Natural killer cell treated with Interleukin-12 subunit alpha and Interleukin-12 subunit beta and Interleukin-15 and Interleukin-18, amount 100 ng/mL, for 72 hours (primary cell): ENCODE measurements around the gene RECQL. TPM values are rescaled to one million over a fixed set of nuclear protein-coding genes. Genes with fewer than 3 reads are reported as not detected.

ENCODE experiments used
- ATAC-seq, 2 donors: fragments of 150-1000 bp; cut with Tn5 transposase in 1 of 2; sonication (Bioruptor Pico), chemical (Tn5 transposase) in 1 of 2; 2 replicates each; pipeline ENCODE4 v1.10.0; 2021
- DNase-seq: peaks from one replicate; pipeline ENCODE4 v3.0.0; 2022; ENCODE audit warnings: low spot score
- H3K27ac Mint-ChIP-seq, 2 donors: 1 replicate in 1 of 2; 2 replicates in 1 of 2; pipeline ENCODE4 v1.8.0; 2022; ENCODE audit warnings: mixed read lengths in 2 of 2, mild to moderate bottlenecking in 1 of 2, moderate library complexity in 1 of 2
- H3K27me3 Mint-ChIP-seq, 2 donors: 1 replicate in 1 of 2; 2 replicates in 1 of 2; pipeline ENCODE4 v1.8.0; 2022; ENCODE audit warnings: mixed read lengths in 2 of 2
- H3K36me3 Mint-ChIP-seq: one replicate; pipeline ENCODE4 v1.8.0; 2022; ENCODE audit warnings: mixed read lengths
- H3K4me1 Mint-ChIP-seq, 2 donors: 1 replicate in 1 of 2; 2 replicates in 1 of 2; pipeline ENCODE4 v1.8.0; 2022; ENCODE audit warnings: low read depth in 2 of 2, mixed read lengths in 2 of 2, mild to moderate bottlenecking in 1 of 2
- H3K4me3 Mint-ChIP-seq: one replicate; pipeline ENCODE4 v1.8.0; 2022; ENCODE audit warnings: mixed read lengths
- H3K9me3 Mint-ChIP-seq: 2 replicates; pipeline ENCODE4 v1.8.0; 2022; ENCODE audit warnings: mixed read lengths
- total RNA-seq, 2 donors: library from RNA; stranded (reverse); gene quantifications; one replicate each; pipeline ENCODE4 v1.2.3, GENCODE V29; 2022

RECQL gene, protein sequence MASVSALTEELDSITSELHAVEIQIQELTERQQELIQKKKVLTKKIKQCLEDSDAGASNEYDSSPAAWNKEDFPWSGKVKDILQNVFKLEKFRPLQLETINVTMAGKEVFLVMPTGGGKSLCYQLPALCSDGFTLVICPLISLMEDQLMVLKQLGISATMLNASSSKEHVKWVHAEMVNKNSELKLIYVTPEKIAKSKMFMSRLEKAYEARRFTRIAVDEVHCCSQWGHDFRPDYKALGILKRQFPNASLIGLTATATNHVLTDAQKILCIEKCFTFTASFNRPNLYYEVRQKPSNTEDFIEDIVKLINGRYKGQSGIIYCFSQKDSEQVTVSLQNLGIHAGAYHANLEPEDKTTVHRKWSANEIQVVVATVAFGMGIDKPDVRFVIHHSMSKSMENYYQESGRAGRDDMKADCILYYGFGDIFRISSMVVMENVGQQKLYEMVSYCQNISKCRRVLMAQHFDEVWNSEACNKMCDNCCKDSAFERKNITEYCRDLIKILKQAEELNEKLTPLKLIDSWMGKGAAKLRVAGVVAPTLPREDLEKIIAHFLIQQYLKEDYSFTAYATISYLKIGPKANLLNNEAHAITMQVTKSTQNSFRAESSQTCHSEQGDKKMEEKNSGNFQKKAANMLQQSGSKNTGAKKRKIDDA
- 10 to 100 TPM; 67.3 to 83.3 TPM for total RNA-seq

DNA sequence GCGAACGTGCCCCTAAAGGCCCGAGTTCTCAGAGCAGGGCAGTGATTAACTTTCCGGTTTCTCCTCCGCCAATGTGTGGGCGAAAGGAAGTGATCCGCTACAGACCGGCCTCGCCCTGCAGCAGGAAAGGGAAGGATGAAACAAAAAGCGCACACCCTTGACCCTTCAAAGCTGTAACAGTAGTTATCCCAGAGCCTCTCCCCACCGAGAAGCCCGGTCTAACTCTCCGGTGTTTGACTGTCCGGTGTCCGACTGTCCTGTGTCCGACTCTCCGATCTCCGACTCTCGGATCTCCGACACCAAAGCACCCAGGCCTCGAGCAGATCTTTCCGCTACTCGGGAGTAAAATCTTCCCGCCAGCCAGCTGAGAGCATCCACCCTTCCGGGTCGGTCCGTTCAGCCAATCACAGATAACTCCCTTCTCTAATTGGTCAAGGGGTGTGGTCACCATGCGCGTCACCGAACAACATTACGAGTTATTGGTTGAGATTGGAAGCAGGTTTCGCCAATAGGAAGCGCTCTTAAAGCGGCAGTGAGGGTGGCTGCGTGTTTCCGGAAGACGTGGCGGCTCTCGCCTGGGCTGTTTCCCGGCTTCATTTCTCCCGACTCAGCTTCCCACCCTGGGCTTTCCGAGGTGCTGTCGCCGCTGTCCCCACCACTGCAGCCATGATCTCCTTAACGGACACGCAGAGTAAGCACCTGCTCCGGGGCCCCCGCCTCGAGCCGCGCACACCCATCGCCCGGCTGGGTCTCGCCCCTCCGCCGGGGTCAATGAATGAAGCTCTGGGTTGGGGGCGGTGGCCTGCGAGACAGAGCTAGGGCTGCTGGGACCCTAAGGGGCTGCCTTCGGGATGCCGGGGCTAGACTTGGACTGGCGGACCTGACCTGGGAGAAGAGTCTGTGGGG is at the start of gene RECQL, which contains the start of gene GOLT1B:
Gene RECQL (minus strand): TSS at position 378 of the 906 bp plus-strand sequence. CDS start 2,065 bp downstream, outside the sequence.
Gene GOLT1B (plus strand): TSS at position 532 of the 906 bp plus-strand sequence. CDS start 135 bp downstream, at position 667.
- H3K9me3 Mint-ChIP-seq, result no peaks in the 10 kb centered on the region
- DNase-seq (peak; percentile 92), ATAC-seq (peak; percentile 98 to 99)
- peaks cover 25 to 28% of the 10 kb centered on the region in 2 donors for H3K4me1 Mint-ChIP-seq
- peaks cover 24% of the 10 kb centered on the region for H3K36me3 Mint-ChIP-seq
- no peaks in the 10 kb centered on the region for H3K27me3 Mint-ChIP-seq
- H3K27ac Mint-ChIP-seq, result no peak within 1 kb of the TSS
- H3K4me3 Mint-ChIP-seq, result no peak within 1 kb of the TSS

DNA sequence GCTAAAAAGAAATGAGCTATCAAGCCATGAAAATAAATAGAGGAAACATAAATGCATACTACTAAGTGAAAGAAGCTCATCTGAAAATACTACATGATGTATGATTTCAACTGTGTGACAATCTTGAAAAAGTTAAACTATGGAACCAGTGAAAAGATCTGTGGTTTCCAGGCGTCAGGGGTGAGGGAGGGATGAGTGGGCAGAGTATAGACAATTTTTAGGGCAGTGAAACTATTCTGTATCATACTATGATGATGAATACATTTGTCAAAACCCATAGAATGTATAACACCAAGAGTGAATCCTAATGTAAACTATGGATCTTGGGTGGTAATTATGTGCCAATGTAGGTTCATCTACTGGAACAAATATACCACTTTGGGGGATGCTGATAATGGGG is 46.0 kb upstream of the RECQL start:
- DNase-seq, result no peak
- H3K36me3 Mint-ChIP-seq, result no peaks in the 10 kb centered on the region
- H3K27me3 Mint-ChIP-seq, result peaks cover 22 to 26% of the 10 kb centered on the region in 2 donors
- H3K4me1 Mint-ChIP-seq, result no peaks in the 10 kb centered on the region
- no peak for ATAC-seq
- H3K9me3 Mint-ChIP-seq, result no peaks in the 10 kb centered on the region
- H3K27ac Mint-ChIP-seq, result no peak overlapping the region
- H3K4me3 Mint-ChIP-seq, result no peak overlapping the region

DNA sequence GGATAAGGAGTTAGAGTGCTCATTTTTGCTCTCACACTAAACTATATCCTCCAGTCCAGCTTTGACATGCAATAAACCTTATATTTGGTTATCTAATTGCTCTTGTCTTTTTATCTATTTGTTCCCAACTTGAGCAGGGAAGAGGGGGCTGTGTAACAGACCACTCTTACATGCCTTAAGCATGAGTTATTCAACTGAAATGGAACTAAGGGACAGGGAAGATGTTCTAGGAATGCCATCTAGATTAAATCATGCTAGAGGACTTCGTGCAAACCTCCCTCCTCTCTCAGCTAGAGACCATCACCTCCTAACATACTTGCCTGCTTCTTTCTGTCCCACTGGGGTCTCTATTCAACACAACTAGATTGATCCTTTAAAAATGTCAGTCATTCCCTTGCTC is 45.3 kb upstream of the RECQL start:
- Mint-ChIP-seq H3K27ac (no peak overlapping the region), H3K4me1 (no peaks in the 10 kb centered on the region), H3K4me3 (no peak overlapping the region), H3K27me3 (peaks cover 22 to 26% of the 10 kb centered on the region in 2 donors), H3K36me3 (no peaks in the 10 kb centered on the region), H3K9me3 (no peaks in the 10 kb centered on the region)
- ATAC-seq, result no peak
- no peak for DNase-seq

DNA sequence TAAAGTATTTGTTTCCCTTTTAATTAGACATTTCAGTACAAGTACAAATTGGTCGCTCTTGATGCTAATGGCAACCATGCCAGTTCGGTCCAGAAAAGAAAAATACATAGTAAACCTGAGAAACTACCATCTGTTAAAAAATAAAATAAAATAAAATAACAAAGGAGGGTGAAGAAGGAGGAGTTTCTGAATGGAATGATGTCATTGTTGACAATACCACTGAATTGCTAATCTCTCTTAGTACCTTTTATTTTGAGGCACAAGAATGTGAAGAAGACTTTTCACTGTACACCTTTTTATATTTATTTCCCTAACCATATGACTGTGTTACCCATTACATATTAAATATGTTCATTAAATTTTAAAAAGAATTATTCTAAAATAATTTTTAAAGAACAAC is 44.1 kb upstream of the RECQL start:
- H3K36me3 Mint-ChIP-seq, result no peaks in the 10 kb centered on the region
- H3K27me3 Mint-ChIP-seq, result peaks cover 22 to 26% of the 10 kb centered on the region in 2 donors
- no peaks in the 10 kb centered on the region for H3K9me3 Mint-ChIP-seq
- no peak overlapping the region for H3K4me3 Mint-ChIP-seq
- H3K27ac Mint-ChIP-seq, result no peak overlapping the region
- ATAC-seq (no peak), DNase-seq (no peak)
- no peaks in the 10 kb centered on the region for H3K4me1 Mint-ChIP-seq

DNA sequence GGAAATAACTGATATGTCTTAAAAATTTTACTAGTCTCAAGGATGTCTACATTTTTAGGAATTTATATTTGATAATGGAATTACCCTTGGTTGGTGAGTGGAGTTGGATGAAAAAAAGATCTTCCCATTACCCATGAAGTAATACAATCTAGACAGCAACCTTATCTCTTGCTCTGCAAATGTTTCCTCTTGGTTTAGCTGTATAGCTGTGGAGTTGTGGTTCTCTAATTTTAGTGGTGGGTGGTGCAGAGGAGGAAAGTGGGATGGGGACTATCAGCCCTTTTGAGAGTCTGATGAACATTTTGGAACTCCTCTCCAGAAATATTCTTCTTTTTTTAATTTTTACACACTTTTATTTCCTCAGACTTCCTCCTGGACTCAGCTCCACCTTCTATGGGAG is 41.7 kb upstream of the RECQL start:
- no peak for DNase-seq
- no peak overlapping the region for H3K4me3 Mint-ChIP-seq
- no peak overlapping the region for H3K27ac Mint-ChIP-seq
- no peaks in the 10 kb centered on the region for H3K9me3 Mint-ChIP-seq
- no peaks in the 10 kb centered on the region for H3K4me1 Mint-ChIP-seq
- H3K27me3 Mint-ChIP-seq, result peaks cover 18 to 24% of the 10 kb centered on the region in 2 donors
- no peak for ATAC-seq
- no peaks in the 10 kb centered on the region for H3K36me3 Mint-ChIP-seq

DNA sequence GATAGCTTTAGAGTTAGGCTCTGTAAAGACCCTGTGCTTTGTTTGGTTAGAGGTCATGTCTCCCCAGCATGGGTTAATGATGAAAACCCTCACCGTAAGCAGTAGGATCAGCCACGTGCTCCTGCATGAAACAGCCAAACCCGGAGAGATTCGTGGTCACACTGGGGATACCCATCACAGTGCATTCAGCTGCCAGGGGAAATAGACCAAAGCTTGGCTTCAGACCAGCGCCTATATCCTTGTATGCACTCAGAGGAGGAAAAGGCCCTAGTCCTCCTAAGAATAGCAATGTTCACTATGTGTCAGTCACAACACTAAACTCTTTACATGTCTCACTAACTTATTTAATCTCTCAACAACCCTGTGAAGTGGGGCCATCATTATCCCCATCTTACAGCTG is 41.0 kb upstream of the RECQL start:
- Mint-ChIP-seq H3K9me3 (no peaks in the 10 kb centered on the region), H3K36me3 (no peaks in the 10 kb centered on the region), H3K4me3 (no peak overlapping the region), H3K4me1 (no peaks in the 10 kb centered on the region), H3K27me3 (peaks cover 11 to 20% of the 10 kb centered on the region in 2 donors), H3K27ac (no peak overlapping the region)
- ATAC-seq (peak in 1 of 2 donors; percentile 24), DNase-seq (no peak)

DNA sequence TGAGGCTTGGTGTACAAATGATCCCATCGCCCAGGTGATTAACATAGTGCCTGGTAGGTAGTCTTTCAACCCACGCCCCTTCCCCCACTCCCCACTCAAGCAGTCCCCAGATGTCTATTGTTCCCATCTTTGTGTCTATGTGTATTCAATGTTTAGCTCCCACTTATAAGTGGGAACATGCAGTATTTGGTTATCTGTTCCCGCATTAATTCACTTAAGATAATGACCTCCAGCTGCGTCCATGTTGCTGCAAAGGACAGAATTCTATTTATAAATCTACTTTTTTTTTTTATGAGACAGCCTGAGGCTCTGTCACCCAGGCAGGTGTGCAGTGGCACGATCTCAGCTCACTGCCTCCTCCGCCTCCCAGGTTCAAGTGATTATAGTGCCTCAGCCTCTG is 40.3 kb upstream of the RECQL start:
- H3K4me3 Mint-ChIP-seq, result no peak overlapping the region
- ATAC-seq (no peak), DNase-seq (no peak)
- no peak overlapping the region for H3K27ac Mint-ChIP-seq
- peaks cover 10 to 25% of the 10 kb centered on the region in 2 donors for H3K27me3 Mint-ChIP-seq
- H3K36me3 Mint-ChIP-seq, result no peaks in the 10 kb centered on the region
- H3K9me3 Mint-ChIP-seq, result no peaks in the 10 kb centered on the region
- no peaks in the 10 kb centered on the region for H3K4me1 Mint-ChIP-seq

DNA sequence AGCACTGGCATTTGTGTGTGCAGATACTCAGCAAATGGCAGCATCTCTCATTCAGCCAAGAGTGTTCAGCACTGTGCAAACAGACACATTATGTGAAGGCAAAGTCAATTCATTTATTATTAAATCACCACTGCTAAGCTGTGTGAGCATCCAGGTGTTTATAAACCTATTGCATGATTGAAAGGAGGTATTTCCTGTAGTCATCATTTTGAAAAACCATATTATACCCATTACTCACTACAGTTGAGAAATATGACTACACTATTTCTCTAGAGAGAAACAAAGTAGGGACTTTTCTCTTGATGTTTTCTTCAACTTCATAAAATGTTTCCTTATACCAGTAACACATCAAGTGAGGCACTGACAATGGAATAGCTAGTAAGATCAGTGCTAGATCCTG is 38.4 kb upstream of the RECQL start:
- Mint-ChIP-seq H3K9me3 (no peaks in the 10 kb centered on the region), H3K36me3 (no peaks in the 10 kb centered on the region), H3K27me3 (peaks cover 14 to 33% of the 10 kb centered on the region in 2 donors), H3K4me3 (no peak overlapping the region), H3K27ac (no peak overlapping the region), H3K4me1 (no peaks in the 10 kb centered on the region)
- ATAC-seq (peak in 1 of 2 donors; percentile 46), DNase-seq (no peak)

DNA sequence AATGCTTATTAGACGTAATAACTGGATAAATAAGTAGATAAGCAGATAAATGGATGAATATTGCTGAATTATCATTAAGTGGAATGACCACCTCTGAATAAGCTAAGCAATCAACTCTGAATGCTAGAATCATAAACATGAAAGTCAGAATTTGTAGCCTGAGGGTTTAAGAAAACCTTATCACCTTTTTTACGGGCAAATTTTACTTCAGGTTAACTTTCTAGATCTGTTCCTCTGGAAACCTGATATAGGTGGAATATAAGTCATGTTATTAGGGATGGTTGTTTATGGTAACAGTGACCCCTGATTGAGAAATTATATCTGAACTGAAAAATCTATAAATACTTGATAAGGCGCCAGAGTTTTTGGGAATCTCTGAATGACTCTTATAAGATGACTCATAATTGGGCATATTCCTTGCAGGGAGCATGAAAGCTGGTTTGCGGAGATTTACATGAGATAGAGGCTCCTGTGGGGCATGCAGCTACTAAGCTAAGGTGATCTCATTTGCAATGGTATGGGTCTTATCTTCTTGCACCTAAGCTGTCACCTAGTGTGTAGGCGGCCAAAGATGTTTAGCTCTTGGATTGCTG is 36.7 kb upstream of the RECQL start:
- H3K27me3 Mint-ChIP-seq, result peaks cover 14 to 24% of the 10 kb centered on the region in 2 donors
- DNase-seq (no peak), ATAC-seq (no peak)
- H3K9me3 Mint-ChIP-seq, result no peaks in the 10 kb centered on the region
- no peak overlapping the region for H3K27ac Mint-ChIP-seq
- no peaks in the 10 kb centered on the region for H3K36me3 Mint-ChIP-seq
- H3K4me3 Mint-ChIP-seq, result no peak overlapping the region
- H3K4me1 Mint-ChIP-seq, result no peaks in the 10 kb centered on the region

DNA sequence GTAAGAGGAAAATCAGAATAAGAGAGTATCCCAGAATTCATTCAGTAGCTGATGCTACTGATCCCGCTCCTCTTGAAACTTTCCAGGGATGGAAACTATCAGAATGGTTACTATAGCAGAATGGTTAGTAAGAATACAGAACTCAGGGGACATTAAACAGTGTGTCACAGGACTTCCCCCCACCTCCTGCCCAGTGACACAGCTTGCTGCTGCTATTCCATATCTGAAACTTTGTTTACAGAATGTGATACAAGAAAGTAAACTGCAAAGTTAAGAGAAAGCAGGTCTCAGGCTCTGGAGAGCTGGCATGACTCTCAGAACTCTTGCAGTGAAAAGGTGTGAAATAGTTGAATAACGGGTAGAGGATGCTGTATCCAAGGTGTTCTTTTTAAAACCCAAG is 28.0 kb upstream of the RECQL start:
- DNase-seq (no peak), ATAC-seq (no peak)
- Mint-ChIP-seq H3K4me1 (no peaks in the 10 kb centered on the region), H3K27me3 (peaks cover 43 to 66% of the 10 kb centered on the region in 2 donors), H3K36me3 (peaks cover 6% of the 10 kb centered on the region), H3K27ac (no peak overlapping the region), H3K9me3 (peaks cover 5% of the 10 kb centered on the region), H3K4me3 (no peak overlapping the region)

DNA sequence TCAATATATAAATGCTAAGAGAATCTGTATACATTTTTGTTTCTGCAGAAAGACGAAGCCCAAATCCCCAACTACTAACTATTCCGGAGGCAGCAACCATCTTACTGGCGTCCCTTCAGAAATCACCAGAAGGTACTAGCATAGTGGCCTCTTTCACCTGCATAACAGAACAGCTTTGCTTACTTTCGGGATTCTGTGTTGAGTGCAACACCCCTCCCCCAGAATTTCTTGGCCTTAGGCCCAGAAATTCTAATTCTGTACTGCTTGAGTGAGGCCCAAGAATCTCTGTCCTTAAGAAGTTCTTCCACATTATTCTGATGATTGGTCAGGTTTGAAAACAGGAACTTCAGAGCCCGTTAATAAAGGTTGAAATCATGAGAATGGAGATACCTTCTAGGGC is 27.5 kb upstream of the RECQL start:
- no peak for ATAC-seq
- Mint-ChIP-seq H3K9me3 (peaks cover 5% of the 10 kb centered on the region), H3K27ac (no peak overlapping the region), H3K4me3 (no peak overlapping the region), H3K36me3 (peaks cover 6% of the 10 kb centered on the region), H3K4me1 (no peaks in the 10 kb centered on the region), H3K27me3 (peaks cover 43 to 71% of the 10 kb centered on the region in 2 donors)
- no peak for DNase-seq

DNA sequence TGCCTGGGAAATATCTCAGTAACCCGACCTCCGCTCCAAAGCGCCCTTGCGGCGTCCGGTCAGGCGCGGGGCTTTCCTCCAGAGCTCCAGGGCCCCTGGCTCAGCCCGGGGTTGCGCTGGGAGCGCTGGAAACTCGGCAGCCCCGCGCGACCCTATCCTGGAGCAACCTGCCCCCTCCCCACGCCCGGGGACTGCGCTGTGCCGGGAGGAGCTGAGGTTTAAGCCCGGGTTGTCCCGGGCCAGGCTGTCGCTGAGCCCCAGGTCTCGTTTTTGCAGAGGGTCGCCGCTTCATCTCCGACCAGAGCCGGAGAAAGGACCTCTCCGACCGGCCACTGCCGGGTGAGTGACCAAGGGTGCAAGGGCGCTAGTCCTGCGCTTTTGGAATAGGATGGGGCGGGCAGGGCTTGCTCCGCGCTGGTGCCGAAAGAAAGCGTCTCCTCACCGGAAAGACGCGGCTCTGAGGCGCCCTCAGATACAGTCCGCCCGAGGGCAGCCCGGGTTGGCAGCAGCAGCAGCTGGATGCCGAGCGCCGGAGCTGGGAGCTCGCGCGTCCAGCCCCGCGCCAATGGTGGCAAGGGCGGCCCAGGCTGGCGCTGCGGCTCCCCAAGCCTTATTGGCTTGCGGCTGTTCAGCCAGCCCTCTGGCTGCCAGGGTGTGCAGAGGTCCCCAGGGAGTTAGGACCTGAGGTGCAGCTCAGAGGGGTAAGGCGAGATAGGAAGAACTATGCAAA is 26.2 kb upstream of the RECQL start:
- H3K27ac Mint-ChIP-seq, result no peak overlapping the region
- no peaks in the 10 kb centered on the region for H3K4me1 Mint-ChIP-seq
- peaks cover 37 to 60% of the 10 kb centered on the region in 2 donors for H3K27me3 Mint-ChIP-seq
- peak; percentile 63 for DNase-seq
- H3K4me3 Mint-ChIP-seq, result peak overlapping the region; percentile 29
- peak; percentile 88 to 92 for ATAC-seq
- H3K9me3 Mint-ChIP-seq, result peaks cover 5% of the 10 kb centered on the region
- H3K36me3 Mint-ChIP-seq, result peaks cover 6% of the 10 kb centered on the region
